Endothelial cell of umbilical vein (primary cell): ENCODE results near the gene MMP26. TPM values are rescaled to one million over a fixed set of nuclear protein-coding genes. Genes with fewer than 3 reads are reported as not detected.

Experiments
- BruUV-seq: library from RNA; stranded (reverse); fragments of 400-500 nt; replicated peaks from 2 replicates; lab custom pipeline; 2021; lab: Mats Ljungman, UMichigan
- CTCF ChIA-PET: fragments of 300-600, 350-600 bp; sonication (Branson Sonifier 250); formaldehyde crosslinking; loops from one replicate; lab custom pipeline; 2021; ENCODE audit warnings: antibody characterized with exemption, inconsistent platforms; lab: Charles Lee
- POLR2A ChIA-PET: fragments of 300-600, 350-600 bp; sonication (Branson Sonifier 250); formaldehyde crosslinking; loops from one replicate; lab custom pipeline; 2021; ENCODE audit warnings: antibody characterized with exemption, inconsistent platforms; lab: Charles Lee
- DNase-seq: peaks from one replicate; pipeline ENCODE4 v3.0.0-alpha.2; 2011; ENCODE audit warnings: low read depth, low spot score
- FAIRE-seq: peaks from 2 replicates; lab custom pipeline; 2011; peaks lifted over from hg19 to GRCh38; lab: Jason Lieb, UNC
- H2AFZ ChIP-seq: 2 replicates; pipeline ENCODE4 v1.6.0; 2012; ENCODE audit warnings: low read depth, low read length, control low read depth, inconsistent platforms
- H3K27ac ChIP-seq: 2 replicates; pipeline ENCODE4 v1.5.1; 2011; ENCODE audit warnings: low read depth, mild to moderate bottlenecking, control low read depth, low read length, moderate library complexity; ENCODE audit not compliant: insufficient read depth
- H3K27me3 ChIP-seq, 2 experiments: 2 replicates each; pipeline versions ENCODE4 v1.6.0 to v1.6.1; 2011; ENCODE audit warnings: low read length in 2 of 2, mixed read lengths in 1 of 2; ENCODE audit not compliant: control insufficient read depth in 2 of 2, insufficient read depth in 2 of 2
- H3K36me3 ChIP-seq, 2 experiments: 2 replicates in 1 of 2; 3 replicates in 1 of 2; pipeline ENCODE4 v1.5.1; 2011; ENCODE audit warnings: low read length in 2 of 2, mild to moderate bottlenecking in 1 of 2, moderate library complexity in 1 of 2; ENCODE audit not compliant: control insufficient read depth in 2 of 2, insufficient read depth in 2 of 2; ENCODE audit errors: extremely low read depth in 1 of 2
- H3K4me1 ChIP-seq: 3 replicates; pipeline ENCODE4 v1.5.1; 2011; ENCODE audit warnings: mild to moderate bottlenecking, low read length; ENCODE audit not compliant: control insufficient read depth, insufficient read depth; ENCODE audit errors: extremely low read depth
- H3K4me2 ChIP-seq: 2 replicates; pipeline ENCODE4 v1.6.1; 2011; ENCODE audit warnings: low read length, control low read depth, mixed read lengths; ENCODE audit not compliant: insufficient read depth
- H3K4me3 ChIP-seq, 3 experiments: fragments of 200-600 bp in 1 of 3; sonication (generic), shearing (Covaris generic) in 1 of 3; replicated peaks in 1 of 3; 2 replicates each; pipeline ENCODE4 v1.5.1; 2011 to 2016; ENCODE audit warnings: control low read depth in 3 of 3, low read length in 3 of 3, mild to moderate bottlenecking in 2 of 3, inconsistent platforms in 1 of 3, low read depth in 1 of 3, moderate library complexity in 1 of 3; ENCODE audit not compliant: insufficient read depth in 1 of 3
- H3K79me2 ChIP-seq: 2 replicates; pipeline ENCODE4 v1.6.0; 2012; ENCODE audit warnings: low read length, inconsistent platforms; ENCODE audit not compliant: control insufficient read depth, insufficient read depth
- H3K9ac ChIP-seq: replicated peaks from 2 replicates; pipeline ENCODE3; 2011; ENCODE audit warnings: low read length, control low read depth; ENCODE audit not compliant: insufficient read depth; ENCODE audit errors: extremely low read depth
- H3K9me1 ChIP-seq: replicated peaks from 3 replicates; pipeline ENCODE4 v1.6.0; 2011; ENCODE audit warnings: mild to moderate bottlenecking, low read length; ENCODE audit not compliant: control insufficient read depth, insufficient read depth; ENCODE audit errors: extremely low read depth
- H3K9me3 ChIP-seq: replicated peaks from 2 replicates; pipeline ENCODE4 v1.5.1; 2012; ENCODE audit warnings: low read length, inconsistent platforms; ENCODE audit not compliant: control insufficient read depth, insufficient read depth
- H4K20me1 ChIP-seq: replicated peaks from 2 replicates; pipeline ENCODE3; 2011; ENCODE audit warnings: mild to moderate bottlenecking, low read length; ENCODE audit not compliant: control insufficient read depth, insufficient read depth; ENCODE audit errors: extremely low read depth
- EZH2 ChIP-seq: IDR thresholded peaks from 2 replicates; pipeline ENCODE4 v1.6.1; 2012; ENCODE audit warnings: borderline replicate concordance, low read depth, mild to moderate bottlenecking, moderate library complexity, low read length, inconsistent platforms; ENCODE audit not compliant: severe bottlenecking
- FOS ChIP-seq: IDR thresholded peaks from 2 replicates; pipeline ENCODE4 v1.6.1; 2011; ENCODE audit warnings: mild to moderate bottlenecking, low read length, moderate library complexity, borderline replicate concordance; ENCODE audit not compliant: insufficient read depth
- GATA2 ChIP-seq: IDR thresholded peaks from 2 replicates; pipeline ENCODE4 v1.7.0; 2011; ENCODE audit warnings: low read depth, mild to moderate bottlenecking, moderate library complexity, mixed read lengths, low read length; ENCODE audit not compliant: insufficient read length, insufficient read depth
- JUN ChIP-seq: IDR thresholded peaks from 2 replicates; pipeline ENCODE4 v1.6.1; 2011; ENCODE audit warnings: borderline replicate concordance, low read depth; ENCODE audit not compliant: insufficient read length, insufficient read depth
- MYC ChIP-seq: IDR thresholded peaks from one replicate; pipeline ENCODE4 v1.6.1; 2011; ENCODE audit warnings: mild to moderate bottlenecking, low read depth, low read length
- POLR2A ChIP-seq: IDR thresholded peaks from 2 replicates; pipeline ENCODE4 v1.6.1; 2012; ENCODE audit warnings: low read depth, mild to moderate bottlenecking, control low read depth, low read length
- POLR2AphosphoS5 ChIP-seq: IDR thresholded peaks from 2 replicates; pipeline ENCODE4 v1.6.1; 2012; ENCODE audit warnings: low read depth, mild to moderate bottlenecking, control low read depth, low read length, moderate library complexity; ENCODE audit not compliant: insufficient read depth
- dilution Hi-C: fragments of 300-500 bp; cut with MboI; formaldehyde crosslinking; loops from one replicate; pipeline ENCODE4 v1.15.0; 2019; ENCODE audit warnings: low sequenced_read_pairs; ENCODE audit not compliant: extremely low pct_ligation_motif_present
- intact Hi-C: fragments of 100-400 bp; cut with micrococcal nuclease; formaldehyde crosslinking; loops from one replicate; pipeline ENCODE4 v1.10.0; 2022
- polyA plus RNA-seq, 4 experiments: library from polyadenylated mRNA; depleted of rRNA in 3 of 4; stranded (reverse) in 3 of 4; unstranded in 1 of 4; fragments of >200 nt; gene quantifications; 2 replicates each; pipeline versions ENCODE4 v1.2.1 to v1.2.3, GENCODE V29; 2011 to 2012; ENCODE audit warnings: missing spikeins in 1 of 4
- total RNA-seq: library from RNA; stranded (reverse); gene quantifications from 2 replicates; pipeline ENCODE4 v1.2.3, GENCODE V29; 2021
- TF ChIP-seq, protein P1 (sequence below), 2 donors: IDR thresholded peaks; 1 replicate in 1 of 2; 2 replicates in 1 of 2; pipeline ENCODE4 v1.5.1; 2011; ENCODE audit warnings: low read length in 2 of 2, mild to moderate bottlenecking in 2 of 2, moderate library complexity in 2 of 2, control low read depth in 1 of 2, inconsistent platforms in 1 of 2, low read depth in 1 of 2; ENCODE audit not compliant: insufficient read depth in 1 of 2; ENCODE audit errors: extremely low read depth in 1 of 2
- TF ChIP-seq, protein P2 (sequence below): IDR thresholded peaks from 2 replicates; pipeline ENCODE4 v1.6.1; 2011; ENCODE audit not compliant: insufficient read depth, insufficient read length

Gene MMP26
- total and polyA plus RNA-seq, 2 donors (not counting 3 experiments of a cell fraction or from before 2014, with no cell fraction given), result not detected

- no peaks in the 10 kb centered on the region for H4K20me1 ChIP-seq
- H3K27me3 ChIP-seq, result no peaks in the 10 kb centered on the region
- no peaks in the 10 kb centered on the region for H3K36me3 ChIP-seq
- POLR2A ChIA-PET, result no interaction called here
- no peak within 1 kb of the TSS for H3K9ac ChIP-seq
- TF ChIP-seq, protein P1, sequence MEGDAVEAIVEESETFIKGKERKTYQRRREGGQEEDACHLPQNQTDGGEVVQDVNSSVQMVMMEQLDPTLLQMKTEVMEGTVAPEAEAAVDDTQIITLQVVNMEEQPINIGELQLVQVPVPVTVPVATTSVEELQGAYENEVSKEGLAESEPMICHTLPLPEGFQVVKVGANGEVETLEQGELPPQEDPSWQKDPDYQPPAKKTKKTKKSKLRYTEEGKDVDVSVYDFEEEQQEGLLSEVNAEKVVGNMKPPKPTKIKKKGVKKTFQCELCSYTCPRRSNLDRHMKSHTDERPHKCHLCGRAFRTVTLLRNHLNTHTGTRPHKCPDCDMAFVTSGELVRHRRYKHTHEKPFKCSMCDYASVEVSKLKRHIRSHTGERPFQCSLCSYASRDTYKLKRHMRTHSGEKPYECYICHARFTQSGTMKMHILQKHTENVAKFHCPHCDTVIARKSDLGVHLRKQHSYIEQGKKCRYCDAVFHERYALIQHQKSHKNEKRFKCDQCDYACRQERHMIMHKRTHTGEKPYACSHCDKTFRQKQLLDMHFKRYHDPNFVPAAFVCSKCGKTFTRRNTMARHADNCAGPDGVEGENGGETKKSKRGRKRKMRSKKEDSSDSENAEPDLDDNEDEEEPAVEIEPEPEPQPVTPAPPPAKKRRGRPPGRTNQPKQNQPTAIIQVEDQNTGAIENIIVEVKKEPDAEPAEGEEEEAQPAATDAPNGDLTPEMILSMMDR (IDR thresholded peaks at IDR 0.05; ENCODE audit: extremely low read depth in 1 of 2, insufficient read depth in 1 of 2, low read depth in 1 of 2, low read length in 2 of 2), result no peak
- TF ChIP-seq EZH2 (no peak), GATA2 (no peak), POLR2AphosphoS5 (no peak), JUN (no peak), POLR2A (no peak), MYC (no peak), FOS (no peak)
- TF ChIP-seq, protein P2, sequence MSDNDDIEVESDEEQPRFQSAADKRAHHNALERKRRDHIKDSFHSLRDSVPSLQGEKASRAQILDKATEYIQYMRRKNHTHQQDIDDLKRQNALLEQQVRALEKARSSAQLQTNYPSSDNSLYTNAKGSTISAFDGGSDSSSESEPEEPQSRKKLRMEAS, result no peak
- H3K4me1 ChIP-seq, result no peaks in the 10 kb centered on the region
- dilution Hi-C loops, result no loop called here
- H3K9me3 ChIP-seq, result no peaks in the 10 kb centered on the region
- H3K4me2 ChIP-seq, result no peak within 1 kb of the TSS
- DNase-seq (no peak), FAIRE-seq (no peak)
- H3K79me2 ChIP-seq, result no peaks in the 10 kb centered on the region
- no peak within 1 kb of the TSS for H3K4me3 ChIP-seq
- H2AFZ ChIP-seq, result no peak within 1 kb of the TSS
- H3K9me1 ChIP-seq, result no peaks in the 10 kb centered on the region
- CTCF ChIA-PET, result no interaction called here
- no peak within 1 kb of the TSS for H3K27ac ChIP-seq
- intact Hi-C loops, result no loop called here
- BruUV-seq, result no TSS peak
Measured at GRCh38 chr11:4697585-4697984, 7.0 kb upstream of the MMP26 start, which contains the start of gene OR51E2. Gene OR51E2, minus strand, starts transcription at chr11:4697853. Its CDS starts 15,142 bp downstream, at chr11:4682711.
